GM18873 (cell line): ENCODE results near the gene B4GALT2.

Experiments
- ATAC-seq: cut with Tn5 transposase; IDR thresholded peaks from one replicate; pipeline ENCODE4 v1.9.1; 2021; ENCODE audit warnings: mild to moderate bottlenecking, moderate library complexity, moderate number of reproducible peaks; ENCODE audit not compliant: unreplicated experiment, low FRiP score

The B4GALT2 gene

DNA sequence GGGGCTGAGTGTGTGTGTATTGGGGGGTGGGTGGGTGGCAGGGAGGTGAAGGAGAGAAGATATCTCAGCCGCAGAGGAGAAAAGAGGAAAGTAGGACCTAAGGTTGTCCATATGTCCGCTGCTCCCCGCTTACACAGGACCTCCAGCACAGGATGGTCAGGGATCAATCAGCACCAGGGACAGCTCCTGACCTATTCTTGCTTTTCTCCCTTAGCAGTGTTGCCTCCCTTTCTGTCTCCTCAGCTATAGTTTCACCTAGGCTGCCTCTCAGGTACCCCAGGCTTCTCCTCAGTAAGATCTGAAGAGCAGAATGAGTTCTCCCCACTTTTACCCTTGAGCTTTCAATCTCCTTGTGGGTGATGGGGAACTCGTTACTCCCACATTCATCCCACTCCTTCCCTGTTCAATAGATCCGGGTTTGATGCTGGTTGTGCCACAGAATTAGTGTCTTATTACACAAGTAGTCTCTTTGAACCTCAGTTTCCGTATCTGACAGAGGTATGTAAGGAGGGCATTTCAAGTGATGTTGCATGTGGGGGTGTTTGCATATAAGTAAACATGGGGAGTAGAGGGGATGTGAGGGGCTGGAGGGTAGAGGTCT is 10.6 kb upstream of the B4GALT2 start:
- no peak for ATAC-seq

DNA sequence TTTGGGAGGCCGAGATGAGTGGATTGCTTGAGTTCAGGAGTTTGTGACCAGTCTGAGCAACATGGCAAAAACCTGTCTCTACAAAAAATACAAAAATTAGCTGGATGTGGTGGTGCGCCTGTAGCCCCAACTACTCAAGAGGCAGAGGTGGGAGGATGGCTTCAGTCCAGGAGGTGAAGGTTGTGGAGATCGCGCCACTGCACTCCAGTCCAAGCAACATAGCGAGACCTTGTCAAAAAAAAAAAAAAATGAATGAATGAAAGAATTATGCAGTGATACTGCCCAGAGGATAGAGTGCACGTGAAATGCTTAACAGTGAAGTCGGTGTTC is 9.6 kb upstream of the B4GALT2 start:
- ATAC-seq, result no peak

DNA sequence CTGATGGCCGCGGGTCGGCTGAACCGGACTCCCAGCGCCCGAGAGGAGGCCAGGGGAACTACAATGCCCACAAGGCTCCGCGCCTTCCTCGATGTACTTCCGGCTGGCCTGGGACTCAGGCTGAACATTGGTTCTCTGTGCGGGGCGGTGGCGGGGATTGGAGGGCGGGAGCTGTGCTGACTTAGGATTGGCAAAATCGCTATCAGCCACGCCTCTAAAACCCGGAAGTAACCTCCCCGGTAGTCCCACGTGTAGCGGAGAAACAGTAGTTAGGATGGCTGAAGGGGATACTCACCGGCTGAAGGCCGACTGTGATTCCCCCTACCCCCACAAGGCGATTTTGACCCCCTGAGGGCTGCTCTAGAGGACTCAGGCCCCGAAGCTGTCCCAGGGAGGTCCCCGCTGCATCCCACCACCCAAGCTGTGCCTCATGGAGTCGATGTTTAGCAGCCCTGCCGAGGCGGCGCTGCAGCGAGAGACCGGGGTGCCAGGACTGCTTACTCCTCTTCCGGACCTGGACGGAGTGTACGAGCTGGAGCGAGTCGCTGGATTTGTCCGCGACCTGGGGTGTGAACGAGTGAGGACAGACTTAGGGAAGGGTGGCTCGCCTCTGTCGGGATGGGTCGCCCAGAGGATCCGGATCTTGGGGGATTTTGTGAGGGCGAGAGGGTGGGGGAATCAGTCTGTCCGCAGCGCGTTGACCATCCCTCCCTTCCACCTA is 9.1 kb upstream of the B4GALT2 start, which contains the start of gene DPH2:
TSS of gene DPH2 (plus strand) at position 265 of the 721 bp plus-strand sequence. CDS start at position 431, 166 bp downstream.
- ATAC-seq, result peak; percentile 71

DNA sequence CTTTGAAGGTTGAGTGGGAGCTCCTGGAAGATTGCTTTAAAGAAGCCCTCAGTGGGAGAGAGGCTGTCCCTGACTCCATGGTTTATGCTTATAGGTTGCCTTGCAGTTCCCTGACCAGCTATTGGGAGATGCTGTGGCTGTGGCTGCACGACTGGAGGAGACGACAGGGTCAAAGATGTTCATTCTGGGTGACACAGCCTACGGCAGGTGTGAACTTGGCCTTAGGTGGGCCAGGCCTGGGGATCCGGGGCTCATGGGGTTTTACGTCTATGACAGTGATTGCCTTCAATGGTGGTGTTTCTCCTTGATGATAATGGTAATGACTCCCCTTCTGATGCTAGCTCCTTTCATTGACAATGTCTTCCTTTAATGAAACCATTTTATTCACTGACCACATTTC is 8.5 kb upstream of the B4GALT2 start:
- no peak for ATAC-seq

DNA sequence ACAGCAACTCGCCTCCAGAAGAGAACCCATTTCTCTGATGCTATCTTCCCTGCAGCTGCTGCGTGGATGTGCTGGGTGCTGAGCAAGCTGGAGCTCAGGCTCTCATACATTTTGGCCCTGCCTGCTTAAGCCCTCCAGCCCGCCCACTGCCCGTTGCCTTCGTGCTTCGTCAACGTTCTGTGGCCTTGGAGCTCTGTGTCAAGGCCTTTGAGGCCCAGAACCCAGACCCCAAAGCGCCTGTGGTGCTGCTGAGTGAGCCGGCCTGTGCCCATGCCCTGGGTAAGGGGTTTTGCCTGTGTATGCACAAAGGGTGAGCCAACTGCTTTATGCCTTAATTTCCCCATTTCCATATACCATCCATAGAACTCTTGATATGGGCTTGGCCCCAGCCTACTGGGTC is 8.1 kb upstream of the B4GALT2 start:
- no peak for ATAC-seq

DNA sequence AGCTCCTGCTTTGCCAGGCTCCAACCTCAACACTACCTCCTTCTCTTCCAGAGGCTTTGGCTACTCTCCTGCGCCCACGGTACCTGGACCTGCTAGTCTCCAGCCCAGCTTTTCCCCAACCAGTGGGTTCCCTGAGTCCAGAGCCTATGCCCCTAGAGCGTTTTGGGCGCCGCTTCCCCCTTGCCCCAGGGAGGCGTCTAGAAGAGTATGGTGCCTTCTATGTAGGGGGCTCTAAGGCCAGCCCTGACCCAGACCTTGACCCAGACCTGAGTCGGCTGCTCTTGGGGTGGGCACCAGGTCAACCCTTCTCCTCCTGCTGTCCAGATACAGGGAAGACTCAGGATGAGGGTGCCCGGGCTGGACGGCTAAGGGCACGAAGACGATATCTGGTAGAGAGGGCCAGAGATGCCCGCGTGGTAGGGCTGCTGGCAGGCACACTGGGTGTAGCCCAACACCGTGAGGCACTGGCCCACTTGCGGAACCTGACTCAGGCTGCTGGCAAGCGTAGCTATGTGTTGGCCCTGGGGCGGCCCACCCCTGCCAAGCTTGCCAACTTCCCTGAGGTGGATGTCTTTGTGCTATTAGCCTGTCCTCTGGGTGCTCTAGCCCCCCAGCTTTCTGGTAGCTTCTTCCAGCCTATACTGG is 7.6 kb upstream of the B4GALT2 start:
- ATAC-seq, result no peak

DNA sequence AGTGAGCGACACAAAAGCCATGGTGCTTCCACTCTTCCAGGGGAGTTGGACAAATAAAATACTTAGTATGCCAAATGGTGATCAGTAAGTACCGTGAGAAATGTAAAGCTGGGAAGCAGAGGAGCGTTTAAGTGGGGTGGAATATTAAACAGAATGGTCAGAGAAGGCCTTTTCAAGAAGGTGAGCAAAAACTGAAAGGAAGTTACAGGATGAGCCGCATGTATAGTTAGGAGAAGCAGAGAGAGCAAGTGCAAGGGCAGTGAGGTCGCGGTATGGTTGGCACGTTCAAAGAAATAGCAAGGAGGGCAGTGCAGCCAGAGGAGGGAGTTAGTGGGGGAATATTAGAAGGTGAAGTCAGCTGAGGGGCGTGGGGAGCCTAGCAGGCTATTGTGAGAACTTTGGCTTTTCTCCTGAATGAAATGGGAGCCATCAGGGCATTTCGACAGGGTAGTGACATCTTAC is 5.0 kb upstream of the B4GALT2 start:
- ATAC-seq, result no peak

DNA sequence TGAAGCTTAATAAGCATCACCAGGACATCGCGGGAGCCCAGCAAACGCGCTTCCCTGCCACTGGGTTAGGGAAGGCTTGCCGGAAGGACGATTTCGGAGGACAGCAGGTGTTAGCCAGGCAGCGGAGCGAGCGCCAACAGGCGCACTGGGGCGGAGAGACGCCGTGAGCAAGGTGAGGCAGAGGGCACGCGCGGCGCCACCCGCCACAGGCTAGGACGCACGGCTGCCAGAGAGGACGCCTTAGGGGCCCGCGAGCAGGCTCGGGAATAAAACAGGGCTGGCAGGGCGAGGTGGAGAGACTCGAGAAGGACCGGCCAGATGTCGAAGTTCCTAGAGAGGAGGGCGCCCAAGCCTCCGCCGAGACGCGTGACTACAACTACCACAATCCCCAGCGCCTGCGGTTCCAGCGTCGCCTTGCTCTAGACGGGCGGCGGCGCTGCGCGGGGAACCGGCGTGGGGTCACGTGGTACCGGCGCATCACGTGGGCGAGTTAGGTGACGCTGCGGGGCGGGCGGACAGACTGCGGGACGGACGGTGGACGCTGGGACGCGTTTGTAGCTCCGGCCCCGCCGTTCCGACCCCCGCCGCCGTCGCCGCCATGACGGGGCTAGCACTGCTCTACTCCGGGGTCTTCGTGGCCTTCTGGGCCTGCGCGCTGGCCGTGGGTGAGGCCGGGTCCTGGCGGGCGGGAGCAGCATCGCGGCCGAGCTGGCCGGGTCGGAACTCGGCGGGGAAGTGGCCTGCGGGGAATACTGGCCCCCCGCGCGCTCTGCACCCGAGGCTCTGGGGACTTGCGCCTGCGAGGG is 4.4 kb upstream of the B4GALT2 start, which contains the start of gene ATP6V0B:
TSS of gene ATP6V0B (plus strand) at position 518 of the 806 bp plus-strand sequence. CDS start at position 599, 81 bp downstream.
- ATAC-seq, result peak; percentile 57

DNA sequence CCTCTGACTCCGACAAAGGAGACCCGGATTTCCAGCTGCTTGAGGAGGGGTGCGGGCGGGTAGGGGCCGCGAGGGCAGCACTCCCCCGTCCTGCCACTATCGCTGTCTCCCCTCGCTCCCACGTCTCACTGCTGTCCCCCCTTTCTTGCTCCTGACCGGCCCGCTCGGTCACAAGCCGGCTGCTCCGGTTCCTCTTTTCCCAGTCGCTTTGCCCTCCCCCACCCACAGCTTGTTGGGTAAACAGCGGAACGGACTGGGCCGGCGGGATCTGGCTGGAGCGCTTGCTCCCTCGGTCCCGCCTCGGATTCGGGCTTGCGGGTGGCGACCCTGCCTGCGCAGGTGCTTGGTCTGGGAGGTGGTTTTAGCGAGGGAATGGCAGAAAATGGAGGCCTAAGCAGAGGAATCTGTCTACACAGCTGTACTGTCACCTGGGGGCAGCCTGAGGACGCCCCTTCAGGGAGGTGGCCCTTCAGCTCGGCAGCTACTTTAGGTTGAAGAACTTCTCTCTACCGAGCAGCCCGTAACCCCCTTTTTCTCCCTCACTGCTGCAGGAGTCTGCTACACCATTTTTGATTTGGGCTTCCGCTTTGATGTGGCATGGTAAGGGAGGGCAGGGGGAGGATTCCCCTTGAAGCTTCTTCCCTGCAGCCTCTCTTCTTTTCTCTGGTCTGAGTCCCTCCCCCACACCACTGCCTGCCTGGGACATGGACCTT is 3.6 kb upstream of the B4GALT2 start:
- no peak for ATAC-seq

DNA sequence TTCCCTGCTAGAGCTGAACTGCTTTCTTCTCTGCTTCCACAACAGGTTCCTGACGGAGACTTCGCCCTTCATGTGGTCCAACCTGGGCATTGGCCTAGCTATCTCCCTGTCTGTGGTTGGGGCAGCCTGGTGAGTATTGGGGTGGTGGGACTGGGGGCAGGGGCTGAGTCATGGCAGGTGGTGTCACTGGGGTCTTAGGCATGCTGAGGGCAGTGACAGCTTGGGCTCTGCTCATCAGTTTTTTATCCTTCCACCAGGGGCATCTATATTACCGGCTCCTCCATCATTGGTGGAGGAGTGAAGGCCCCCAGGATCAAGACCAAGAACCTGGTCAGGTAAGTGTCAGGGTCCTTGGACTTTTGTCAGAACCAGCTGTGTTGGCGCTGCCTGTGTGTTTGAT is 3.0 kb upstream of the B4GALT2 start:
- no peak for ATAC-seq

DNA sequence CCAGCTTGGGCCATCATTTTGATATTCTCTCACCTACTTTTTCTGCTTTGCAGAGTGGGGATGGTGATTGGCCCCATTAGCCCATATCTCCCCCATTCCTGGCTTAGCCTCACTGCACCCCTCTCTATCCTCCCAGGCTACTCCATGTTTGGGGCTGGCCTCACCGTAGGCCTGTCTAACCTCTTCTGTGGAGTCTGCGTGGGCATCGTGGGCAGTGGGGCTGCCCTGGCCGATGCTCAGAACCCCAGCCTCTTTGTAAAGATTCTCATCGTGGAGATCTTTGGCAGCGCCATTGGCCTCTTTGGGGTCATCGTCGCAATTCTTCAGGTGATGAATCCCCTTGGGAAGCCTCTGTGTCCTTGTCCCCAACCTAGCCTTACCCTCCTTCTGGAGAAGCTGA is 2.1 kb upstream of the B4GALT2 start:
- ATAC-seq, result no peak

DNA sequence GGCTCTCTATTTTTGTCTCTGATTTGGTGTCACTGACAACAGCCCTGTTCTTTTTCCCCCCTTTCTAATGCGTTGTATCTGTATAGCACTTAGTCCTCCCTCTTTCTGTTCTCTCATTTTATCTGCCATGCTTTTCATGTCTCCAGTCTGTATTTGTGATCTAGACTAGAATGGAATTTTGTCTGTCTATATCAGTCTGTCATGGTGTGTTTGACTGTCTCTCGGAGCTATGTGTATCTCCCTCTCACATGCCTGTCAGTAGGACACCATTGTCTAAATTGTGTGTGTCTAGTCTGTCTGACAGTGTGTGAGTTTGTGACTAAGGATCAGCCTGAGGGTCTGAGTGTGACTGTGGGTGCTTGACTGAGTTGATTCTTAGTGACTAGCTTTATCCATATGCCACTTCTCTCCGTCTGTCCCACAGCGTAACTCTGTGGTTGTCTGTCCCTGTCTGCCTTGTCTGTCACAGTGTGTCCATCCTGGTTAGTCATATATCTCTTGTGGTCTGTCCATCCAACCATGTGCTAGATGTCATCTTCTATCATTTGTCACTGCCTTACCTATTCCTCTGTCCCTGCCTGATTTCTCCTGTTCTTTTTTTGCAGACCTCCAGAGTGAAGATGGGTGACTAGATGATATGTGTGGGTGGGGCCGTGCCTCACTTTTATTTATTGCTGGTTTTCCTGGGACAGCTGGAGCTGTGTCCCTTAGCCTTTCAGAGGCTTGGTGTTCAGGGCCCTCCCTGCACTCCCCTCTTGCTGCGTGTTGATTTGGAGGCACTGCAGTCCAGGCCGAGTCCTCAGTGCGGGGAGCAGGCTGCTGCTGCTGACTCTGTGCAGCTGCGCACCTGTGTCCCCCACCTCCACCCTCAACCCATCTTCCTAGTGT is 1.4 kb upstream of the B4GALT2 start:
- no peak for ATAC-seq

DNA sequence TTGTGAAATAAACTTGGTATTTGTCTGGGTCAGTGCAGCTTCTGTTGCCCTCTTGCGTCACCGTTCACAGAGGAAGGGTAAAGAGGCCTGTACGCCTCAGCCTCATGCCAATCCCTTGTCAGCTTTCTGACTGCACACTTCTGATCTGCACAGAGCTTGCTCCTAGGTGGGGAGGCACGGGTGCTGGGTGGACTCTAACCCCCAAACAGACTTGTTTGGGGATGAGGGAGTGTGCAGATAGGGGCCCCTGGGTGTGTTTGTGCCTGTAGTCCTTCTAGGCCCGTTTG is 803 bp upstream of the B4GALT2 start:
- ATAC-seq, result no peak

DNA sequence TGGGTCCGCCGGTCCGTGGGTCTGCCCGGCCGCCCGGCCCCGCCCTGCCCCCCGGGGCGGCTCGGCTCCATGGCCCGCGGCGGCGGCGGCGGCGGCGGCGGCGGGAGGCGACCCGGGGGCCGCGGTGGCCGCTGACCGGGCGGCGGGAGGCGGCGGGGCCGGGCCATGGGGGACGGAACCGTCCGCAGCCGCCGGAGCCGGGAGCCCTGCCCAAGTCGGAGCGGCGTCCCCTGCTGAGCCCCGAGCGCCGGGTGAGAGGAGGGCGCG is 184 bp downstream of the B4GALT2 start:
- no peak for ATAC-seq

DNA sequence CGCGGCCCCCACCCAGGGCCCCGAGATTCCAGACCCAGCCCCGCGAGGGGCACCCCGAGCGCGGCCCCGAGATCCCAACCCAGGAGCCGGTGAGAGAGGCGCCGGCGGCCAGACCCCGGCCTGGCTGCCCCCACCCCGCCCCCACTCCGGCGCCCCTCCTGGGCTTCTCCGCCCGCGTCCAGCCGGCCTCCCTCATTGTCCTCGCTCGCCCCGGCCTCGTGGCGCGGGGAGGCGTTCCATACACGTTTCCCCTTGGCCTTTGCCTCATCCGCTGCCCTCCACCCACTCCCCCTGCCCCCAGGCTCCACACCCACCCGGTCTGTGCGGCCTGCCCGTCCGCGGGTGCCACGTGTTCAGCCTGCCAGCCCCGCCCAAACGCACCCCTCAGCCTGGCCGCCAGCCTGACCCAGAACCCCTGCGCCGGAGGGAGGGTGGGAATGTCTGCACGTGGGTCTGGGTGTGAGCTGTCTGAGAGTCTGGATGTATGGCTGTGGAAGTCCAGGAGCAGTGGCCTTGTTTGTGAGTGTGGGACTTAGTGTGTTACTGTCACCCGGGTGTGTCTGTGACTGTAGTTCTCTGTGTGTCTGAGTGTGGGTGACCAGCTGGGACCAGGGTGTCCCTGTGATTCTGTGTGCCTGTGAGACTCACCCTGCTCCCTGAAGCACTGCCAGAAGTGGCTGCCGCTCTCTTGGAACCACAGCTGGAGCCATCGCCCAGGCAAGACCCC is 681 bp downstream of the B4GALT2 start:
- no peak for ATAC-seq

DNA sequence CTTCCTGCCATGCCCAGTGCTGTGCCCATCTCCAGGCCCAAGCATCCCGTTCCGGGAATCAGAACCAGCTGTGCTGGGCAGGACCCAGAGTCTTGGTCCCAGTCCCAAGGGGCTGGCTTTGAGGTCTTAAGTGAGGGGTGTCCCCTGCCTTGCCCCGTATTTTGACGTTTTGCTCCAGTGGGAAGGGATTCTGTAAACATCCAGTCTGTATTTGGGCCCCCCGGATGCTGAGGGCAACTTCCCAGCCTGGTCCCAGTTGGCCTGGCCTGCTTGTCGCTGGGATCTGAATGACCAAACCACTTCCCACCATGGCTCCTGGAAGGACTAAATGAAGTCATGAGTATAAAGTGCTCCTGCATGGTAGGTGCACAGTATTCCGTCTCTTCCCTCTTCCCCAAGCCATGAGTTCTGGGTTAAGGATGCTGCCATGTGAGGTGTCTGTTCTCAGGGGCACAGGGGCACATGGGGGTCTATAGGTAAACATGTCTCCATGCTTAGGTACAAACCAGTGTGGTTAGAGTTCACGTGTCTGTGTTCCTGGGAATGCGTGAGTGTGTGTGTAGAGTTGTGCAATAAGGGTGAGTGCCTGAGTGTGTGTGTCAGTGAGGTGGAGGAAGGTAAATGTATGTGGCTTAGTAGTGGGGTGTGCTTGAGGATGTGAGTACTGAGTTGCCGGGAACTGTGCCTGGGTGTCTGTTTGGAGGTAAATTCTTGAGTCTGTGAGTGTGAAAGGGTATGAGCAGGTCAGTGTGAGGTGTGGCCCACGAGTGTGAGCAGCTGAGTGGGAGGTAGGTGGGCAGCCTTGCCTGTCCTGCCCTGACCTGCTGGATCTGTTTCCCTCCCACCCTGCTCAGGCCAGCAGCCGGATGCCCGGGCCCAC is 1.5 kb downstream of the B4GALT2 start:
- ATAC-seq, result no peak

DNA sequence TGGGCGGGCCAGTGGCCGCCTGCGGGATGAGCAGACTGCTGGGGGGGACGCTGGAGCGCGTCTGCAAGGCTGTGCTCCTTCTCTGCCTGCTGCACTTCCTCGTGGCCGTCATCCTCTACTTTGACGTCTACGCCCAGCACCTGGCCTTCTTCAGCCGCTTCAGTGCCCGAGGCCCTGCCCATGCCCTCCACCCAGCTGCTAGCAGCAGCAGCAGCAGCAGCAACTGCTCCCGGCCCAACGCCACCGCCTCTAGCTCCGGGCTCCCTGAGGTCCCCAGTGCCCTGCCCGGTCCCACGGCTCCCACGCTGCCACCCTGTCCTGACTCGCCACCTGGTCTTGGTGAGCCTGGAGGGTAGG is 2.1 kb downstream of the B4GALT2 start:
- no peak for ATAC-seq

DNA sequence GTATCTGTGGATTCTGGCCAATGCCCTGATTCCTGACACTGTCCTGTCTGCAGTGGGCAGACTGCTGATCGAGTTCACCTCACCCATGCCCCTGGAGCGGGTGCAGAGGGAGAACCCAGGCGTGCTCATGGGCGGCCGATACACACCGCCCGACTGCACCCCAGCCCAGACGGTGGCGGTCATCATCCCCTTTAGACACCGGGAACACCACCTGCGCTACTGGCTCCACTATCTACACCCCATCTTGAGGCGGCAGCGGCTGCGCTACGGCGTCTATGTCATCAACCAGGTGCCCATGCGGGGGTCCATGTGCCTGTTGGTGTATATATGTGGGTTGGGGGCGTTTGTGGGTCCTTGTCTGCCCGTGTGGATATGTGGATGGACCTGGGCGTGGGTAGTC is 2.6 kb downstream of the B4GALT2 start:
- no peak for ATAC-seq
